Ishikawa (cell line): Measurements from ENCODE around the gene SLC1A2.

Source experiments
- CEBPB ChIP-seq: IDR thresholded peaks from 2 replicates; pipeline ENCODE4 v1.6.1; 2012
- CREB1 ChIP-seq: IDR thresholded peaks from 2 replicates; pipeline ENCODE4 v1.6.1; 2012; ENCODE audit warnings: low read depth
- EP300 ChIP-seq: IDR thresholded peaks from 2 replicates; pipeline ENCODE4 v1.6.1; 2012; ENCODE audit warnings: borderline replicate concordance
- FOXM1 ChIP-seq: IDR thresholded peaks from 2 replicates; pipeline ENCODE4 v1.6.1; 2012; ENCODE audit warnings: low read depth, borderline replicate concordance
- ZBTB7A ChIP-seq: IDR thresholded peaks from 2 replicates; pipeline ENCODE4 v1.6.1; 2012; ENCODE audit warnings: low read depth
- TF ChIP-seq, protein P1 (sequence below): IDR thresholded peaks from 2 replicates; pipeline ENCODE4 v1.6.1; 2012; ENCODE audit warnings: low read depth, mild to moderate bottlenecking
- TF ChIP-seq, protein P2 (sequence below): IDR thresholded peaks from 2 replicates; pipeline ENCODE4 v1.6.1; 2012

DNA sequence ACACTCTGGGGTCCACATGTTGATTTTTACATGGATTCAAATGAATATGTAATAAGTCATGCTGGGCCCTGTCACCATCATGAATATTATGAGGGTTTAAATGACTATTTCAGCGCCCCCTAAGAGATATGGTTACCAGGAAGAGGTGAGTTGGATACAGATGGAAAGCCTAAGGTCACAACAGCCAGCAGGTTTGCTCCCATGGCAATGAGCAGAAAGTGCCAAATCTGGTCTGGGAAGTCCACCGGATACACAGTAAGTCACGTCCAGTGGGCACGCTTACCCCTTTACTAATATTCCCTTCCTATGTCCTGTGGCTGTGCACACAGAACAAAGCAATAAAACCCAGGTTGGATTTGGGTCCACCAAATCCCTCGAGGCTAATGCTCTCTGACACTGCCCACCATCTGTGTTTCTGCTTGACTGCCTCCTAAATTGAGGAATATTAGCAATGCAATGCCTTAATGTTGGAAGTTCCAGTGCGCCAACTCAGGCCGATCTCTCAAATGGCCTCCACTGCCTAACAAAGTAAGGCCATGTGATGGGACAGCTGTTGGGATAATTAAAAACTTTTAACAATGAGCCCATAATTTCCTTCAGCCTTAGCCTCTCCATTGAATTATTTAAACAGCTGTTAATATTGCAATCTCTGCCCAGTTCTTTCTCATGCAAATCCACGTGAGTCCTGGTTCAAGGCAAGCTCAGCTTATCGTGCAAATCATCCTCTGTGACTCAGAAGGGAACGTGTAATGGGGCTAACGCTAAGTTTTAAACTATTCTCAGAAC is 97.6 kb downstream of the SLC1A2 start:
- no peak for TF ChIP-seq CEBPB
- TF ChIP-seq EP300: no peak
- TF ChIP-seq, protein P1, sequence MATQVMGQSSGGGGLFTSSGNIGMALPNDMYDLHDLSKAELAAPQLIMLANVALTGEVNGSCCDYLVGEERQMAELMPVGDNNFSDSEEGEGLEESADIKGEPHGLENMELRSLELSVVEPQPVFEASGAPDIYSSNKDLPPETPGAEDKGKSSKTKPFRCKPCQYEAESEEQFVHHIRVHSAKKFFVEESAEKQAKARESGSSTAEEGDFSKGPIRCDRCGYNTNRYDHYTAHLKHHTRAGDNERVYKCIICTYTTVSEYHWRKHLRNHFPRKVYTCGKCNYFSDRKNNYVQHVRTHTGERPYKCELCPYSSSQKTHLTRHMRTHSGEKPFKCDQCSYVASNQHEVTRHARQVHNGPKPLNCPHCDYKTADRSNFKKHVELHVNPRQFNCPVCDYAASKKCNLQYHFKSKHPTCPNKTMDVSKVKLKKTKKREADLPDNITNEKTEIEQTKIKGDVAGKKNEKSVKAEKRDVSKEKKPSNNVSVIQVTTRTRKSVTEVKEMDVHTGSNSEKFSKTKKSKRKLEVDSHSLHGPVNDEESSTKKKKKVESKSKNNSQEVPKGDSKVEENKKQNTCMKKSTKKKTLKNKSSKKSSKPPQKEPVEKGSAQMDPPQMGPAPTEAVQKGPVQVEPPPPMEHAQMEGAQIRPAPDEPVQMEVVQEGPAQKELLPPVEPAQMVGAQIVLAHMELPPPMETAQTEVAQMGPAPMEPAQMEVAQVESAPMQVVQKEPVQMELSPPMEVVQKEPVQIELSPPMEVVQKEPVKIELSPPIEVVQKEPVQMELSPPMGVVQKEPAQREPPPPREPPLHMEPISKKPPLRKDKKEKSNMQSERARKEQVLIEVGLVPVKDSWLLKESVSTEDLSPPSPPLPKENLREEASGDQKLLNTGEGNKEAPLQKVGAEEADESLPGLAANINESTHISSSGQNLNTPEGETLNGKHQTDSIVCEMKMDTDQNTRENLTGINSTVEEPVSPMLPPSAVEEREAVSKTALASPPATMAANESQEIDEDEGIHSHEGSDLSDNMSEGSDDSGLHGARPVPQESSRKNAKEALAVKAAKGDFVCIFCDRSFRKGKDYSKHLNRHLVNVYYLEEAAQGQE: no peak
- no peak for TF ChIP-seq CREB1
- TF ChIP-seq, protein P2, sequence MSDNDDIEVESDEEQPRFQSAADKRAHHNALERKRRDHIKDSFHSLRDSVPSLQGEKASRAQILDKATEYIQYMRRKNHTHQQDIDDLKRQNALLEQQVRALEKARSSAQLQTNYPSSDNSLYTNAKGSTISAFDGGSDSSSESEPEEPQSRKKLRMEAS: no peak
- no peak for TF ChIP-seq FOXM1
- no peak for TF ChIP-seq ZBTB7A
